GM13977 (cell line): ENCODE results near the gene SCFD2.

Source experiments
- DNase-seq: peaks from one replicate; pipeline ENCODE4 v3.0.0; 2012; ENCODE audit warnings: low spot score
- in situ Hi-C: fragments of 300-500 bp; cut with MboI; formaldehyde crosslinking; loops from one replicate; pipeline ENCODE4 v1.12.0; 2022; ENCODE audit warnings: low sequenced_read_pairs, low pct_unique_long_range_greater_than_20kb, mixed read lengths, inconsistent platforms; ENCODE audit not compliant: unreplicated experiment
- TF ChIP-seq, protein P1 (sequence below): IDR thresholded peaks from 2 replicates; pipeline ENCODE4 v1.5.1; 2012; ENCODE audit warnings: mild to moderate bottlenecking, control low read depth; ENCODE audit not compliant: insufficient read depth; ENCODE audit errors: extremely low read depth, missing control alignments

SCFD2 gene

DNA sequence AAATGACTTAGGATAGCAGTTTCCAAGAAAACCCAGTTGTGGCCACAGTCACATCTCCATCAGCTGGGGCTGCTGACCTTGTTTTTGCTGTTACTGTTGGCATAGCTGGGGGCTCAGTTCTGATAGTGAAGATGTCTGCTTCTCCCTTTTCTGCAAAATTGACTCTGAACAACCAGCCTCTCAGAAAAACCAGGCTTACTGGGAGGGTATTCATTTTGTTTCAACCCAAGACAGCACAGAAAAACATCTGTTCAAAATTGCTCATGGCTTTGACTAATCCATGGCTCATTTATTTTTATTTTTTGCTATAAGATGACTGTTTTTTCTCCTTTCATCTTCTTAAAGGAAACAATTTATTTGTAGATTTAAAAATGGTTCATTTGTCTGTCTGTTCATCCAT lies 450.7 kb downstream of the SCFD2 start:
- in situ Hi-C loops = no loop called here
- TF ChIP-seq, protein P1, sequence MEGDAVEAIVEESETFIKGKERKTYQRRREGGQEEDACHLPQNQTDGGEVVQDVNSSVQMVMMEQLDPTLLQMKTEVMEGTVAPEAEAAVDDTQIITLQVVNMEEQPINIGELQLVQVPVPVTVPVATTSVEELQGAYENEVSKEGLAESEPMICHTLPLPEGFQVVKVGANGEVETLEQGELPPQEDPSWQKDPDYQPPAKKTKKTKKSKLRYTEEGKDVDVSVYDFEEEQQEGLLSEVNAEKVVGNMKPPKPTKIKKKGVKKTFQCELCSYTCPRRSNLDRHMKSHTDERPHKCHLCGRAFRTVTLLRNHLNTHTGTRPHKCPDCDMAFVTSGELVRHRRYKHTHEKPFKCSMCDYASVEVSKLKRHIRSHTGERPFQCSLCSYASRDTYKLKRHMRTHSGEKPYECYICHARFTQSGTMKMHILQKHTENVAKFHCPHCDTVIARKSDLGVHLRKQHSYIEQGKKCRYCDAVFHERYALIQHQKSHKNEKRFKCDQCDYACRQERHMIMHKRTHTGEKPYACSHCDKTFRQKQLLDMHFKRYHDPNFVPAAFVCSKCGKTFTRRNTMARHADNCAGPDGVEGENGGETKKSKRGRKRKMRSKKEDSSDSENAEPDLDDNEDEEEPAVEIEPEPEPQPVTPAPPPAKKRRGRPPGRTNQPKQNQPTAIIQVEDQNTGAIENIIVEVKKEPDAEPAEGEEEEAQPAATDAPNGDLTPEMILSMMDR = no peak
- no peak for DNase-seq

DNA sequence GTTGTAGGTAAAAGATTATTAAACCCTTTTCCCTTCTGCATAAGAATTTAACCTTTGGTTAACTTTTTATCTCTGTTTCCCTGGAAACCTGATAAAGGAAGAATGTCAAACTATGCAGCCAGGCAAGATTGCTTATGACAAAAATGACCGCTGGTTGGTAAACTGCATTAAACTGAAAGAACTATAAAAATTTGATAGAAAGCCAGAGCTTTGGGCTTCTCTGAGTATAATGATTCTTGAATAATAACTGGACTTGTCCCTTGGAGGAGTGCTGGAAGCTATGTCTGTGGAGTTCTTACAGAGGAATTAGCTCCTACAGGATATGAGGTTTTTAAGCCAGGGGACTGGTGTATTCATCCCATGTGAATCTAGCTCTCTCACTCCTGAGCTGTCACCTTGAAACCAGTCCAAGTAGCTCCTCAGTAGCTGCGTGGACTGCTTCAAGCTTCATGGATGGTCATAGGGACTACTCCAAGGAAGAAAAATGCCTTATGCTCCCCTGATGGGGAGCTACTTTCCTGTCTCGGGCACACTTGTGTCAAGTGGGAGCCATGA lies 451.7 kb downstream of the SCFD2 start:
- TF ChIP-seq, protein P1 = no peak
- DNase-seq = no peak
- in situ Hi-C loops = no loop called here

DNA sequence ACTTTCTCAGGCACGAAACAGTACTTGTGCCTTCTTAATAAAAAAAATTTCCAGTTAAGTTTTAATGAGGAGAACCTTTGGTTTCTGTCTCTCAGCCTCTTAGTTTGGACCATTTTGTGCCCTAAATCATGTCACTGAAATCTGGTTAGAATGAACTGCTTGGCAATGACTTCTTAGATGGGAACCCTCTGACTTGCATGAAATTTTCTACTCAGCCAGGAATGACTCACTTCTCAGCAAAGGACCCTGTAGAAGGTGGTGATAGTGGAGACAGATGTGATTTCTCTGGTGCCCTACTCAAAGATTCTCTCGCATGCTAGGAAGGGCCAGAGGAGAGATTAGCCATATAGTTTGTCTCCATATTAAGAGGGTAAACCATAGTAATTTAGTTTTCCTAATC lies 453.3 kb downstream of the SCFD2 start:
- no peak for DNase-seq
- TF ChIP-seq, protein P1 = no peak
- in situ Hi-C loops = no loop called here

DNA sequence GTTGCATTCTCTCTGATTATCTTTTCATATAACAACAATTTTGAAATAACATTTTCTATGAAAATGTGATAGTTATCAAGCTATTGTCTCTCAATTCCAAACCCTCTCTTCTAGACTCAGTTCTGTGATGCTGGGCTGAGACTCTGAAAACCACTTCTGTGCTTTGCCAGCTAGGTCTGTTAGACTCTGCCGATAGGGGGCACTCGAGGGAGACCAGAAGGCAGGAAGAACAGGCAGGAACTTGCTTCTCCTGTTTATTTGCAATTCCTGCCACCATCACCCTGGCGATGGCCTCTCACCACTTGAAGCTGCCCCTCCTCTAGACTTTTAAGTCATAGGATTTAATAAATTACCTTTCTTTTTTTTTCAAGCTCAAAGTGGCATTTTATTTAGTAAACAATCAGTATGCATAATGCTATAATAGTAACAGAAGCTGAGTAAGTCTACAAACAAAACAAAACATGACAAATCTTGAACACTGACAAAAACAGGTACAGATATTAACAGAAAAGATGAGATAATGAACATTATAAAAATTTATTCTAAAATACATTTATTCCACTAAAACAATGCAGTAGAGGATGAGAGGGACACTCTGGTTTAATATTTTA lies 454.1 kb downstream of the SCFD2 start:
- DNase-seq = peak; percentile 53
- TF ChIP-seq, protein P1 = peak; percentile 83
- in situ Hi-C loops = no loop called here

DNA sequence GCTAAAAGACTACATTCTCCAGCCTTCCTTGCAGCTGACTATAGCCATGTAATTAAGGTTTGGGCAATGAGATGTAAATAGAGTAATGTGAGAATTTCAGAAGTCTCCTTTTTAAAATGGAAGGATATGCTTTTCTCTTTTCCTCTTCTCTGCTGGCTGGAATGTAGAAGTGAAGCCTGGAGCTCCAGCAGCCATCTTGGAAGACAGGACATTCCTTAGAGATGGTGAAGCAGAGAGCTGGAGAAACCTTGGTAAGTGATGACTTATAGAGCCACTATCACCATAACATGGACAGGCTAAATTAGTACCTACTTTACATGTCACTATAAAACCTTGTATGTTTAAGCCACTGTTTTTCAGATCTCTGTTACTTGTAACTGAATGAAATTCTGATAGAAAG lies 455.7 kb downstream of the SCFD2 start:
- TF ChIP-seq, protein P1 = no peak
- no peak for DNase-seq
- in situ Hi-C loops = no loop called here

DNA sequence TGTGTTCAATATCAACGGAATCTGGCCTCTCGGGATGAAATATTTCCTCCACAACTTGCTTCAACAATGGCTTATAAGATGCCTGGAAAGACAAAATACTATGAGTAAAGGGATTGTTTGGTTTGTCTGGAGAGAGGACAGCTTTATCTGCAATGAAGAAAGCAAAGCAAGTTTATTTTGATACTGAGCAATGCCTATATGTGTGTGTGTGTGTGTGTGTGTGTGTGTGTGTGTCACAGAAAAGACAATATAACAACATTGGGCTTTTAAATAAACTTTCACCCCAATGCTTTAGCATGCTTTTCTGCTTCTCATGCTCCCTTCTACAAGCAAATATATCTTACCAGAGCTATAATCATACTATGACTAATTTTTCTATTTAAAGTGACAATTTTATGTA lies 458.4 kb downstream of the SCFD2 start:
- TF ChIP-seq, protein P1 = no peak
- in situ Hi-C loops = no loop called here
- DNase-seq = no peak
